T-helper 2 cell treated with Interferon-gamma antibody and Interleukin-4, amounts not matched to agents 100 ng/mL and 5 ng/mL, for 36 hours (primary cell): ENCODE measurements around the gene LUC7L. TPM values are rescaled to one million over a fixed set of nuclear protein-coding genes. Genes with fewer than 3 reads are reported as not detected.
"Not testable (repeated sequence)": the region's sequence is repeated elsewhere in the genome, so short reads cannot be mapped to it uniquely, and the experiment has no call there.

Source experiments
- intact Hi-C: fragments of 100-400 bp; cut with micrococcal nuclease; formaldehyde crosslinking; loops from one replicate; pipeline ENCODE4 v1.15.1; 2023
- total RNA-seq: library from RNA; stranded (reverse); gene quantifications from 2 replicates; pipeline ENCODE4 v1.2.3, GENCODE V29; 2022

Gene LUC7L
- total RNA-seq, 1 donor from 2014 or later = 80.8 TPM

DNA sequence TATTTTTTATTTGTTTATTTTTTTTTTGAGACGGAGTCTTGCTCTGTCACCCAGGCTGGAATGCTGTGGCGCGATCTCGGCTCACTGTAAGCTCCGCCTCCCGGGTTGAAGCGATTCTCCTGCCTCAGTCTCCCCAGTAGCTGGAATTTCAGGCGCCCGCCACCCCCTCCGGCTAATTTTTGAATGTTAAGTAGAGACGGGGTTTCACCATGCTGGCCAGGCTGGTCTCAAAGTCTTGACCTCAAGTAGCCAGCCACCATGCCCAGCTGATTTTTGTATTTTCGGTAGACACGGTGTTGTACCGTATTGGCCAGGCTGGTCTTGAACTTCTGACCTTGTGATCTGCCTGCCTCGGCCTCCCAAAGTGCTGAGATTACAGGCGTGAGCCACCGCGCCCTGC lies 1.1 kb upstream of the LUC7L start:
- intact Hi-C loops = not testable (repeated sequence)

DNA sequence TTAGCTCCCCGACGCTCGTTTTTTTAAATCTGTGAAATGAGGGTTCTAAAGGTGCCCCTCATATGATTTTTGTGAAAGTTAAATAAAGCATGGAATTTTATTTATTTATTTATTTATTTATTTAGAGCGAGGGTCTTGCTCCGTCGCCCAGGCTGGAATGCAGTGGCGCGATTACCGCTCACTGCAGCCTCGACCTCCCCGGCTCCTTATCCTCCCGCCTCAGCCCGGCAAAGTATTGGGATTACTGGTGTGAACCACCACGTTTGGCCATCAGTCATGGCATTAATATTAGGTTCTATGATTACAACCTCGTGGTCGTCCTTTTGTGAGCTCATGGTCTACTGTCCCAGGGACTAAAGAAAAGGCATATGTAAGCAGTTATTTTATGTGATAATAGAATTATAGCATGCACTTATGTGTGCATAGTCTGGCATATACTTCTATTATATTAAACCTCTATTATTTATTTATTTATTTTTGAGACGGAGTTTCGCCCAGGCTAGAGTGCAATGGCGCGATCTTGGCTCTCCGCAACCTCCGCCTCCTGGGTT lies 557 bp upstream of the LUC7L start:
- intact Hi-C loops = no loop called here

DNA sequence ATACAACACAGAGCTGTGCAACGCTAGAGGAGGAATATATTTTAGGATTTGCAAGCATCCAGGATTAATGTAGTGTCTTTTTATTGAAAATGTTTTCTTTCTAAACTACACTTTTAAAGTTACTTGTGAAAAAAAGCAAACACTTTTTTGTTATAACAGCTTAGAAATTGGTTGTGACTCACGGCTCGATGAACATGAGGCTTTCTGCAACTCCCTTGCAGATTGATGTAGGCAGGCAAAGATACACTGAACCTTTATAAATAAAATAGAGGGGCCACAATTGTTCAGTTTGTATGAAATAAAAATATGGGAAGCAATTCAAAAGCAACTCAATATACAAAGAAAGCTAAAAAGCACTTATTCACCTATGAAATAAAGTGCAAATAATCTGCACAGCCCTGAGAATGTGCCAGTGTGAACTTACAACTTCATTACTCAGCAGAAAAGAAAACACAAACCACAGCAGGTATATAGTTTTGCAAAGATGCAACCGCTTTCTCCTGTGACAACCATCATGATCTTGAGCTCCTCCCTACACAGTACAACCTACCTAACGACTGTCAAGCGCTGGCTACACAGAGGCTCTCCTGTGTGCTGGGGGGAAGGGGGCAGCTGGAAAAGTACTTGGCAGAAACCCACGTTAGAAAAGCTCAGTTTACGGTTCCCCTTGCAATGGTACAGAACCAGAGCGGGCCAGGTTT lies 948 bp downstream of the LUC7L start:
- intact Hi-C loops = no loop called here

DNA sequence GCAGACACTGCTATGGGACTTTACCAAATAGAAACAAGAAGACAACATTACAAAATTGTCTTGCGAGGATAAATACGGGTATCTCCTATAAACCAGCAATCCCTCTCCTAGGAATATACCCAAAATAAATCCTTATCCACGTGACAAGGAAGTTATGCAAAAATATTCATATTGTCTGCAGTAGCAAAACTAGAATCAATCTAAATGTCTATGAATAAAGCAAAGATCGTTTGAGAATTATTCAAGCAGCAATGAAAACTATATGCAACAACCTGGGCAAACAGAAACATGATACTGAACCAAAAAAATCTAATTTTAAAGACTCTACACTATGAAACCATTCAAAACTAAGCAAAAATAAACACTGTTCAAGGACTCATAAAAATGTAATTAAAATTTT lies 9.2 kb downstream of the LUC7L start:
- intact Hi-C loops = no loop called here

DNA sequence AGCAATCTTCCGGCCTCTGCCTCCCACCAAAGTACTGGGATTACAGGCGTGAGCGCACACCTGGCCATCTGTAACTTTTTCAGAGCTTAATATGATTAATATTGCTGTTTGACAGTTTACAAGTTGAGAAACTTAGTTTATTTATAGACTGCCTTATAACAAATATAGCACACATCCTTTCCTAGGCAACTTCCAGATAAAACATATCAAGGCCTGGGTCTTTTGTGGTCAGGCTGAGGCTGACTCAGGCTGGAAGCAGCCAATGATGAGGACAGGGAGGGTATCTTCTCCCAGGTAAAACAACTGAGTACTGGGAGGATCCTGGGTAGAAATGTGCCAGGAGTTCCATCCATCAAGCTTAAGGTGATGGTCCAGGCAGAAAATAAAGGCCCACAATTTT lies 16.2 kb downstream of the LUC7L start:
- intact Hi-C loops = no loop called here

DNA sequence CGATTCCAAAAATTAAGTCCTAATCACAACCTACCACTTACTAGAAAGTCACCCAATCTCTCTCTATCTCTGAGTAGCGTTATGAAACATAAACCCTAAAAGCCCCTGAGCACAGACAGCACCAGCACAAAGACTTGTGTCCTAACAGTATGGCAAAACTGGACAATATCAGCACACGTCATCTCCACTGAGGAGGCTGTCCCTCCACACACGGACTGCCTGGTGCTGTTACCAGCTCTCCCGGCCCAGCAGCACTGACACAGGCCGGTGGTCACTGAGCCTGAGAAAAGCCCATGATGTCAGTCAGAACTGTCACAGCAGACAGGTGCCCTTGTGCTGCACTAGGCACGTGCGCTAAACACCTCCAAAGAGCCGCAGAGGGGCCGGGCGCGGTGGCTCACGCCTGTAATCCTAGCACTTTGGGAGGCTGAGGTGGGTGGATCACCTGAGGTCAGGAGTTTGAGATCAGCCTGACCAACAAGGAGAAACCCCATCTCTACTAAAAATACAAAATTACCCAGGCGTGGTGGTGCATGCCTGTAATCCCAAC lies 17.5 kb downstream of the LUC7L start:
- intact Hi-C loops = not testable (repeated sequence)

DNA sequence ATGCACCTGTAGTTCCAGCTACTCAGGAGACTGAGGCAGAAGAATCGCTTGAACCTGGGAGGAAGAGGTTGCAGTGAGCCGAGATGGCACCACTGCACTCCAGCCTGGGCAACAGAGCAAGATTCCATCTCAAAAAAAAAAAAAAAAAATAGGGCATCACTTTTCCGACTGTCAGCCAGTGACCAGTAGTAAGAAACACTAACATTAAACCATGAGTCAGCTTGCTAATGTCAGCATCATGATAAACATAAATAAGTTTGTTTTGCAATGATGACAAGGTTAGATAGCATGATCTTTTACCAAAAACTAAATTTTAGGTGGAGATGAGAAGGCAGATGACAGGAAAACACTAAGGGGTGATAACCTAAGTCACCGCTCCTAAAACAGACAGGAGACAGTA lies 19.9 kb downstream of the LUC7L start:
- intact Hi-C loops = not testable (repeated sequence)

DNA sequence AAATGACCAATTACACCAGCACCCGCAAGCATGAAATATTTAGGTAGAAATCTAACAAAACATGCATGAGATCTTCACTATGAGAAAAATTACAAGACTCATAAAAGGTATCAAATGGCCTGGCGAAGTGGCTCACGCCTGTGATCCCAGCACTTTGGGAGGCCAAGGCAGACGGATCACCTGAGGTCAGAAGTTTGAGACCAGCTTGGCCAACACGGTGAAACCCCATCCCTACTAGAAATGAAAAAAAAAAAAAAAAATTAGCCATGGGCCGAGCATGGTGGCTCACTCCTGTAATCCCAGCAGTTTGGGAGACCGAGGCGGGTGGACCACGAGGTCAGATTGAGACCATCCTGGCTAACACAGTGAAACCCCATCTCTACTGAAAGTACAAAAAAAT lies 25.2 kb downstream of the LUC7L start:
- intact Hi-C loops = not testable (repeated sequence)

DNA sequence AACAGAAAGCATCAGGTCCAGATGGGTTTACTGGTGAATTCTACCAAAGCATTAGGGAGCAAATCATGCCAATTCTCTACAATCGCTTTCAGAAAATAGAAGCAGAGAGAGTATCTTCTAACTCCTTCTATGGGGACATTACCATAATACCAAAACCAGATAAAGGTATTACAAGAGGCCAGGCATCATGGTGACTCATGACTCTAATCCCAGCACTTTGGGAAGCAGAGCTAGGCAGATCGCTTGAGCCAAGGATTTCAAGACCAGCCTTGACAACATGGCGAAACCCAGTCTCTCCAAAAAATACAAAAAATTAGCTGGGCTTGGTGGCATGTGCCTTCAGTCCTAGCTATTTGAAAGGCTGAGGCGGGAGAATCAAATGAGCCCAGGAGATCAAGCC lies 26.0 kb downstream of the LUC7L start:
- intact Hi-C loops = no loop called here

DNA sequence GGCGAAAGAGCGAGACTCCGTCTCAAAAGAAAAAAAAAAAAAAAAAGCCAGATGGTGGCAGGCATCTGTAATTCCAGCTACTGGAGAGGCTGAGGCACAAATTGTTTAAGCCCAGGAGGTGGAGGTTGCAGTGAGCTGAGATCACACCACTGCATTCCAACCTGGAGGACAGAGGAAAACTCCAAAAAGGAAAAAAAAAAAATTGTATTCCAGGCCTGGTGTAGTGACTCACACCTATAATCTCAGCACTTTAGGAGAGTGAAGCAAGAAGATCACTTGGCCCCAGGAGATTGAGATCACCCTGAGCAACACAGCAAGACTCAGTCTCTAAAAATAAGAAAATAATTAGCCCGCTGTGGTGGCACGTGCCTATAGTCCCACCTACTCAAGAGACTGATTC lies 28.9 kb downstream of the LUC7L start:
- intact Hi-C loops = no loop called here

DNA sequence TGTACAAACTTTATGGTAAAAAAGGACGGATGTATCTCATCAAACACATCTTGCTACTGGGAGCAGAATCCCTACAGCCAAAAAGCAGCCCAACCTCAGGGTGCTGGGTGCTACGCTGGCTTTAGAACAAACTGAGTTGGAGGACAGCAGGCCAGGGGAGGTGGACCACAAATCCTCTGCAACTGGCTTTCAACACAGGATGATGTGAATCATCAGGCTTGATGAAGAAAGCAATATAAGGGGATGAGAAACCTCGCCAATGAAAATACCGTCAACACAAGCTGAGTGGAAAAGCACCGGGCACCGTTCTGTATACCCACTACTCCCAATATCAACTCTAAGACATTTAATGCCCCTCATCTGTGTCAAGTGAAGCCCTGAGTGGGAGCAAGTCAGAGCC lies 34.7 kb downstream of the LUC7L start:
- intact Hi-C loops = no loop called here

DNA sequence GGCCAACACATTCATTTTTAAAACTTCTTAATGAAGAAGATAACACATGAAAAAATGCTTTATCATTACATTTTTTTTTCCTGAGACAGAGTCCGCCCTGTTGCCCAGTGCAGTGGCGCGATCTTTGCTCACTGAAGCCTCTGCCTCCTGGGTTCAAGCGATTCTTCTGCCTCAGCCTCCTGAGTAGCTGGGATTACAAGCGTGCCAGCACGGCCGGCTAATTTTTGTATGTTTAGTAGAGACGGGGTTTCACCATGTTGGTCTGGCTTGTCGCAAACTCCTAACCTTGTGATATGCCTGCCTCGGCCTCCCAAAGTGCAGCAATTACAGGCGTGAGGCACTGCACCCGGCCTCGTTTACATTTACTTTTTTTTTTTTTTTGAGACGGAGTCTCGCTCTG lies 35.8 kb downstream of the LUC7L start:
- intact Hi-C loops = no loop called here

DNA sequence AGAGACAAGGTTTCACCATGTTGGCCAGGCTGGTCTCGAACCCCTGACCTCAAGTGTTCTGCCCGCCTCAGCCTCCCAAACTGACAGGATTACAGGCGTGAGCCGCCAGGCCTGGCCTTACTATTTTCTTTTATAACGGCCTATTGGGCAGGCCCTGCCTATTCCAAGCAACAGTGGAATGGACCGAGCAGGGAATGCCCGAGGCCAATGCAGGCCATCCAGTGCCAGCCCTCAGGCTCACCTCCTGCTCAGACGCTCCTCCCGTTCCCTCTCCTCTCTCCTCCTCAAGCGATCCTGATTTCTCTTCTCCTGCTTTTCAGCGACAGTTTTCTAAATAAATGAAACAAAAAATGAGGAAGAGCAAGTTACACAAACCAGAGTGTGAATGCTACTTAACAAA lies 36.6 kb downstream of the LUC7L start:
- intact Hi-C loops = no loop called here

DNA sequence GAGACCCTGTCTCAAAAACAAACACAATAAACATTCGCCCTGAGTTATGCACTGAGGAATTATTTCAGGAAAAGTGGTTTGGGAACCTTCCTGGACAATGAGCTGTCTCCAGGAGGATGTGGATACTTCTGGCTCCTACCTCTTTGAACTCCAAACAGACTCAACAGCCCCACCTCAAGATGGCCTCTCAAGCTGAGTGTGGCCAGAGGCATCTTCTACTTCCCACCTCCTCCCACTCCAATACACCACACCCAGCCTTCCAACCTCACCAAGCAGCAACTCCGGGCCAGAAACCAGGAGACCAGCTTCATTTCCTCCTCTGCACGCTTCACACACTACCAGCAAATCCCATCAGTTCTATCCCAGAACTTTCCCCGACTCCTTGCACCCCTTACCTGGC lies 37.4 kb downstream of the LUC7L start:
- intact Hi-C loops = no loop called here

DNA sequence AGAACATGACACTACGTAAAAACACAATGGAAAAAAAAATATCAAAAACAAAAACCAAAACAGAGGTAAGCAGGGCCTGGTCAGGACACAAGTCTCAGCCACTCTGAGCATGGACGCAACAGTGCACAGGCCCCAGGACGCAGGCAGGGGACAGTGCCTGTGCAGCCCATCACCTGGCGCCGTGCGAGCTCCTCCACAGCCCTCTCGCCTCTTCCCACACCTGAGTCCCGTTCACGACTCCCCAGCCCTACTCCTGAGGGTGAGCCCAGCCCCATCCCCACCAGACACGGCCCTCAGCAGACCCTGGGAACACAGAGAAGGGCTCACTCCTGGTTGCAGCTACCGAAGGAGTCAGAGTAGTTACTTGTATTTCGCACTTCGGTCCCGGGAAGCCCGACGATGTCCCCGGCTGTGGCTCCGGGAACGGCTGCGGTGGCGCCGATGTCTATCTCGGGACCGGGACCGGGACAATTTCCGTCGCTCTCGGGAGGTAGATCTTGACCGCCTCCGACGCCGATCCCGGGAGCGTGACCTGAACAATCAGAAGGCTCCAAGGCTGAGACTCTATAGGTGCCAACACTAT lies 39.6 kb downstream of the LUC7L start:
- intact Hi-C loops = no loop called here

DNA sequence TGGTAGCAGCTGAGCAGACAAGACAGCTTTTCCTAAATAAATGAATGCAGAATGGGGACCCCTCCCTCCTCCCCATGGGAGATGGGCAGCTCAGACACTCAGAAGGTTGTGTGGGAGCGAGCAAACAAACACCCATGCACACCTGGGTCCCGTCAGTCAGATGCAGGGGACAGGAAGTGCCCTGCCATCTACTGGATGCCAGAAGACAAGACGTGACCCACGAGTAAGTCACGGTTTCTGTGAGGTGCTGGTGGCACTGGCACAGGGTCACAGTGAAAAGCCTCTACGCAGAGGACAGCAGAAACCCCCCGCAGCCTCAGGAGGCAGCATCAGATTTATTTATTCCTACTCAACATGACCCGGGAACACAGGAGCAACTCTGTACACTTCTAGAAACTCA lies 40.6 kb downstream of the LUC7L start:
- intact Hi-C loops = no loop called here

DNA sequence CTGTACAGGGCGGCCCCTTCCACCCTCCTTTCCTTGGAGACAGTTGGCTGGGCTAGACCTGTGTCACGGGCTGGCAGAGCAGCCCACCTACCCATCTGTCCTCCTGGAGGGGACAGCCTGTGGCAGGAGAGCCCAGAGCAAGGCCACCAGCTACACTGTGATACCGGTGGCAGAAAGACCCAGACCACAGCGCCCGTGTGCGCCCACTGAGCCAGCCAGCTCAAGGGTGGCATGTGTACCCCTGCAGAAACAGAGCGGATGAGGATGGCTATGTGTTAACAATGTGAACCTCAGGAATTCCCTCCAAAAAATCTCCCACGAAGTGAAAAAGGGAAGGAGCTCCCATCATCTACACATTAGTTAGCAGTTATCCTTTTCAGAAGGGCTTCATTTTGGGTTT lies 41.9 kb downstream of the LUC7L start:
- intact Hi-C loops = no loop called here

DNA sequence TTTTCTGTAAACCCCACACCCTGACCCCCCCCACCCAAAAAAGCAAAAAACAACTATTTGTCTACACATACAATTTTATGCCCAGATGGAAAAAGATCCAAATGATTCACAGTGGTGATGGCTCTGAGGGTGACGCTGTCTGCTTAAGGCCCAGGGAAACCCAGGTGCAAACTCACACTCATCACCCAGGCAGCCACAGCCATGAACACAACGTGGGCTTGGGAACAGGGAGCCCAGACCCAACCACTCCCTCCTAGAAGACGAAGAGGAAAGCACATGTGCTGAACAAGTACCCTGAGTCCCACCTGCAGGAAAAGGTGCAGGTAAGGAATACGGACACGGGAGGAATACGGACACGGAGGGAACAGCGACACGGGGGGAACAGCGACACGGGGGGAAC lies 43.6 kb downstream of the LUC7L start:
- intact Hi-C loops = no loop called here

DNA sequence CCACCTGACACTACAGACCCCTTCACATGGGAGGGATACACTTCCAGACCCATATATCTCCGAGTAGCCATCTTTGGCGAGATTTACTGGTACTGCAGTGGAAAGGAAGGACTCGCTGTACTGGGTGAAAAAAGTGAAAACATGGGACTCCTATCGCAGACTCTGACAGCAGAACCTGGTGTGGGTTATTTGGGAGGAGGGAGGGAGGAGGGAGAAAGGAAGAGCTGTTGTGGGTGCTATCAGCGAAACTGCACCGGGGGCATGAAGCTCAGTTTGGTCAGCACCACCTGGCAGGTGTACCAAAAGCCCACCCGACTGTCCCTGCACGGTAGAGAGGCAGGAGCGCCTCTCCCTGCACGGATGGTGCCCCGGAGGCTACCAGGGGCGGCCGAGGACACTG lies 44.0 kb downstream of the LUC7L start:
- intact Hi-C loops = no loop called here

DNA sequence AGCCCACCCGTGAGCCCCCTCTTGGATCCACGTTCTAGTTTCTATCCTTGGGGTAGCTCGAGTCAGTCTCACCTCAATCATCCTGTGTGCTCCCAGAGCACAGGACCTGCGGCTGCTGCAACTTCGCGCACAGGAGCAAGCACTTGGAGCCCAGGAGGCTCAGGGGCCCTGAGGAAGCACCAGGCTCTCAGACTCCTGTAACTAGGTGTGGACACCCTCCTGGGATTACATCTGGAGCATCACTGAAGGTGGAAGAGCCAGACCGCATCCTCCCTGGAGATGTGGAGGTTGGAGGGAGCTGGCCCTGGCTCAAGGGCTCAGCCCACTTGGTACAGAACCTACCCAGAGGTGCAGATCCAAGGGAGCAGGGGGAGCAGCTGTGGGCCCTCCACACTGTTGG lies 46.2 kb downstream of the LUC7L start:
- intact Hi-C loops = no loop called here

DNA sequence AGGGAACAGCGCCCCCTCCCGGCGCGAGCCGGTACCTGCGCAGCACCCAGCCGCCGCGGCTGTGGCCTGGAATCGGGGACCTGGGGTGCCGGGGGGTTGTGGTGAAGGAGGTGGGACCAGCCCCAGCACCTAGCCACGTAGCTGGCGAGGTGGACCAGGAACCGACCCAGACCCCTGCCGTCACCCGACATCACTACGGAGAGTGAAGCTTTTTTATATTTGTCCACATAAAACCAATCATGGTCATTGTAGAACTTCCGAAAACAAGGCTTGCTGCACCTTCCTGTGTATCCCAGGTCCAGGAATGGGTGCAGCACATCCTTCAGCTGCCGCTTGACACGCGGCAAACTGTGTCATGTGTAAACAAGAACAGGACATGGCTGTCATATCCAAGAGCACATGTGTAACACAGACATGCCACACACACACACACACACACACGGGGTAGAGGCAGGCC lies 47.7 kb downstream of the LUC7L start:
- intact Hi-C loops = loop anchor here (1.0 to 2.0 kb wide), 3 partner anchors 65 to 116 kb away; no protein-coding TSS in a partner anchor

DNA sequence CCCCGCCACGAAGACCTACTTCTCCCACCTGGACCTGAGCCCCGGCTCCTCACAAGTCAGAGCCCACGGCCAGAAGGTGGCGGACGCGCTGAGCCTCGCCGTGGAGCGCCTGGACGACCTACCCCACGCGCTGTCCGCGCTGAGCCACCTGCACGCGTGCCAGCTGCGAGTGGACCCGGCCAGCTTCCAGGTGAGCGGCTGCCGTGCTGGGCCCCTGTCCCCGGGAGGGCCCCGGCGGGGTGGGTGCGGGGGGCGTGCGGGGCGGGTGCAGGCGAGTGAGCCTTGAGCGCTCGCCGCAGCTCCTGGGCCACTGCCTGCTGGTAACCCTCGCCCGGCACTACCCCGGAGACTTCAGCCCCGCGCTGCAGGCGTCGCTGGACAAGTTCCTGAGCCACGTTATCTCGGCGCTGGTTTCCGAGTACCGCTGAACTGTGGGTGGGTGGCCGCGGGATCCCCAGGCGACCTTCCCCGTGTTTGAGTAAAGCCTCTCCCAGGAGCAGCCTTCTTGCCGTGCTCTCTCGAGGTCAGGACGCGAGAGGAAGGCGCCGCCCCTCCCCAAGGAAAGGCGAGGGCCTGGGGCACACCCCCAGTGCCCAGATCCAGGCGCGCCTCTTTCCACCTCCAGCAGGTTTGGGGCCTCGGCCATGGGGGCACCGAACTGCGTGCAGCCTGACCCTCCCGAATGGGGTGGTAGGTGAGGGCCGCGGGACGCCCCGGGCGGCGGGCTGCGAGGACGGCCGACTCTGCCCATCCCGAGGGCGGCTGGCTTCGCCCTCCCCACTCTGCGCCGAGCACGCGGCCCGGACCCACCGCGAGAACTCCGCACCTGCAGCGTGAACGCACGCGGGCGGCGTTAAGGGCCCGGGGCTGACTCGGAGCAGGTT lies 48.3 kb downstream of the LUC7L start:
- intact Hi-C loops = loop anchor here (1.0 to 2.0 kb wide), 3 partner anchors 64 to 116 kb away; no protein-coding TSS in a partner anchor
